Ishikawa (cell line): ENCODE results near the gene CYS1.

ENCODE experiments used
- CEBPB ChIP-seq: IDR thresholded peaks from 2 replicates; pipeline ENCODE4 v1.6.1; 2012
- CREB1 ChIP-seq: IDR thresholded peaks from 2 replicates; pipeline ENCODE4 v1.6.1; 2012; ENCODE audit warnings: low read depth
- FOXM1 ChIP-seq: IDR thresholded peaks from 2 replicates; pipeline ENCODE4 v1.6.1; 2012; ENCODE audit warnings: low read depth, borderline replicate concordance
- TAF1 ChIP-seq: IDR thresholded peaks from 2 replicates; pipeline ENCODE4 v1.6.1; 2012; ENCODE audit warnings: low read depth, mild to moderate bottlenecking
- ZBTB7A ChIP-seq: IDR thresholded peaks from 2 replicates; pipeline ENCODE4 v1.6.1; 2012; ENCODE audit warnings: low read depth

DNA sequence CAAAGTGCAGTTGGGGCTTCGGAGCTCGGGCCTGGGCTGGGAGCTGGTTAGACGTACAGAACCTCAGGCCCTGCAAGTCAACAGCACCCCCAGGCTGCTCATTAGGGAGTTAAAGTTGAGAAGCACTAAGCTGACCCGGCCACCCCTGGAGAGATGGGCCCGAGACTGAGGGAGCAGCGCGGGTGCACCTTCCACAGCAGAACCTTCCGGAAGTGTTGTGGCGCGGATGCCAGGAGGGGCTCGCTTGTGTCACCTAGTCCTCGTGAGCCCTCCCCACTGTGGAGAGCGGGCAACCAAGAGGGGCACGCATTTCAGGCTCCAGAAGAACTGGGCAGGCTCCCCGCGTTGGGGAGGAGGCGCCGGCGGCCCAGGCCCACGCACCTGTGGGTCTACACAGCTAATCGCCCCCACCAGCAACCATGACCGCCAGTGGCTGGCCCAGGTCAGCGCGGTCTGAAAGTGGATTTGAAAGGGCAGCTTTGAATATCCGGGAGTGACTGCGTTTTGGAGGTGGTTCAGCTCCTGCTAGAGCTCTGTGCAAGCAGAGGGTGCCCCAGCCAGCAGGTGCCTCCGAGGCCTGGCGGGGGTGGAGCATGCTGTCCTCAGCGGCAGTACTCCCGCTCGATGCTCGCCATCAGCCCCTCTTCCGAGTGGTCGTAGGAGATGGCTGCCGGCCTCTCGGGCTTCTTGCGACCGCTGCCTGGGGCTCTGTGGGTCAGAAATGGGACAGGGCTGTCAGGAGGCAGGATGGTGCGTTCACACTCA lies 21.8 kb downstream of the CYS1 start:
- TF ChIP-seq FOXM1 (no peak), CEBPB (no peak), CREB1 (no peak), TAF1 (no peak), ZBTB7A (no peak)
